Spleen (tissue), 7 donors: Measurements from ENCODE around the gene GPR21.

ENCODE experiments used
- POLR2A ChIP-seq, 3 donors: fragments of 450-650 bp; IDR thresholded peaks; one replicate each; pipeline ENCODE4 v1.5.1; 2017; ENCODE audit warnings: antibody characterized with exemption in 3 of 3, mild to moderate bottlenecking in 1 of 3
- POLR2AphosphoS5 ChIP-seq, 3 donors: sonication (generic); formaldehyde crosslinking; IDR thresholded peaks; one replicate each; pipeline ENCODE4 v1.5.1; 2017; ENCODE audit warnings: antibody characterized with exemption in 3 of 3
- TF ChIP-seq, protein P1 (sequence below), 11 experiments: fragments of 200-600 bp in 7 of 11; fragments of 450-650 bp in 4 of 11; sonication (generic) in 4 of 11; IDR thresholded peaks in 8 of 11; conservative IDR thresholded peaks in 3 of 11; 1 replicate in 7 of 11; 2 replicates in 4 of 11; pipeline versions ENCODE4 v1.4.0 to v1.8.0; 2016 to 2021; ENCODE audit warnings: antibody characterized with exemption in 11 of 11, inconsistent platforms in 4 of 11, mild to moderate bottlenecking in 1 of 11
- donor health status: DM: no; HTN: no; CAD: no; lungs with moderate emphysema.
- donor health status: DM: no; HTN: no; CAD: no.
- donor health status: DM: no; HTN: no; CAD: no.

DNA sequence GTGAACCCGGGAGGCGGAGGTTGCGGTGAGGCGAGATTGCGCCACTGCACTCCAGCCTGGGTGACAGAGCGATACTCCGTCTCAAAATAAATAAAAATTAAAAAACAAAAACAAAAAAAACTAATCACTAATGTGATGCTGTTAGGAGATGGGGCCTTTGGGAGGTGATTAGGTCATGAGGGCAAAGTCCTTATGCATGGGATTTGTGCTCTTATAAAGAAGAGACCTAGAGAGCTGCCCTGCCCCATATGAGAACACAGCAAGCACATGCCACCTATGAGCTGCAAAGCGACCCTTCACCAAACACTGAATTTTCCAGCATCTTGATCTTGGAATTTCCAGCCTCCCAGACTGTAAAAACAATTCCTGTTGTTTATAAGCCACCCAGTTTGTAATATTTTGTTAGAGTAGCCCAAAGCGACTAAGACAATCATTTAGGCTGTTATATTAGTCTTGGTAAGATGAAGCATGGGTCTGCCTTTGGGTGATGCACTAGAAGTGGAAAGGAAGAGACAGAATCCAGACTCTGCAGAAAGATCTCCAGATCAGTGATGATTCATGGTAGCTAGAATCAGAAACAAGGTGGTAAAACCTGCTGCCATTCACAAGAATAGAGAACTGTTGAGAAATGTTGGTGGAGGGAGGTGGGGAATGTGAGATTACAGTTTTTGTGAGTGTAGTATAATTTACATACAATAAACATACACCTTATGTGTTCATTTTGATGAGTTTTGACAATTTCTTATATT, 26.2 kb downstream of the GPR21 start:
- TF ChIP-seq POLR2A (IDR thresholded peaks at IDR 0.05) (no peak), POLR2AphosphoS5 (IDR thresholded peaks at IDR 0.05) (no peak)
- TF ChIP-seq, protein P1, sequence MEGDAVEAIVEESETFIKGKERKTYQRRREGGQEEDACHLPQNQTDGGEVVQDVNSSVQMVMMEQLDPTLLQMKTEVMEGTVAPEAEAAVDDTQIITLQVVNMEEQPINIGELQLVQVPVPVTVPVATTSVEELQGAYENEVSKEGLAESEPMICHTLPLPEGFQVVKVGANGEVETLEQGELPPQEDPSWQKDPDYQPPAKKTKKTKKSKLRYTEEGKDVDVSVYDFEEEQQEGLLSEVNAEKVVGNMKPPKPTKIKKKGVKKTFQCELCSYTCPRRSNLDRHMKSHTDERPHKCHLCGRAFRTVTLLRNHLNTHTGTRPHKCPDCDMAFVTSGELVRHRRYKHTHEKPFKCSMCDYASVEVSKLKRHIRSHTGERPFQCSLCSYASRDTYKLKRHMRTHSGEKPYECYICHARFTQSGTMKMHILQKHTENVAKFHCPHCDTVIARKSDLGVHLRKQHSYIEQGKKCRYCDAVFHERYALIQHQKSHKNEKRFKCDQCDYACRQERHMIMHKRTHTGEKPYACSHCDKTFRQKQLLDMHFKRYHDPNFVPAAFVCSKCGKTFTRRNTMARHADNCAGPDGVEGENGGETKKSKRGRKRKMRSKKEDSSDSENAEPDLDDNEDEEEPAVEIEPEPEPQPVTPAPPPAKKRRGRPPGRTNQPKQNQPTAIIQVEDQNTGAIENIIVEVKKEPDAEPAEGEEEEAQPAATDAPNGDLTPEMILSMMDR (IDR thresholded peaks at IDR 0.05 in 8 of 11, conservative IDR thresholded peaks at IDR 0.05 in 3 of 11): no peak
